Measurements from ENCODE around the gene TMPRSS6. TPM values are rescaled to one million over a fixed set of nuclear protein-coding genes. Genes with fewer than 3 reads are reported as not detected.

TMPRSS6 gene
- polyA plus RNA-seq, 1 experiment: not detected

DNA sequence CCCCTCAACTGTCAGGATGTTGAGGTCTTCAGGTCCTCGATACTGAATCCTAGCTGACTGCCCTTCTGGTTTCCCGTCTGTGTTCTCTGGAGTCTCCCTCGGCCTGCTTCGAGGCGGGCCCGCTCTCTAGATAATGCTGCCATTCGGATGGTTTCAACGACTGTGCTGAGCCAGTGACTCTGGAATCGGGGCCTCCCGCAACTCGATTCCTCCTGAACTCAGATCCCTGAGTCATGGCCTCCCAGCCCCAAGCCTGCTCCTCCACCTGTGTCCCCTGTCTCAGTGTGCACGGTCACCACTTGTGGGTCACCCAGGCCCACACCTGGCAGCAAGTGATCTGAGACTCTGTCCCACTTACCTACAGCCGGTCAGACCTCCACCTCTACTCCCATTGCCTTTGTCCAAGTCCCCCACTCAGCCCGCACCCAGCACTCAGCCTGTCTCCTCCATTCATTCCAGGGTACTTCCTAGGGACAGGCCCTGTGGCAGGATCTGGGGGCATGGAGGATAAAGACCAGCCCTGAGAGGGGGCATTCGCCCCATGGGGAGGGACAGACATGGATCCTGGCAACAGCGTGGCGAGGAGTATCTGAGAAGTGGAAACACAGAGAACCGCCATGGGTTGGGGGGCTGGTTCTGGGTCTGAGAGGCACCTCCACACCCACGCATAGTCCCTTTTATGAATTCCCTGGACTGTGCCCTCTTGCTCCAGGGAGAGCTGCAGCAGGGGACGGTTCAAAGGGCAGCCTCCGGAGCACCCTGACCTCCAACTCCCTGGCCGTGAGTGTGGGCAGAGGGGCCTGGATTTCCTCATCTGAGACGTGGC is 75.7 kb downstream of the TMPRSS6 start:
- H3K36me3 ChIP-seq (ENCODE audit: control insufficient read depth, insufficient read depth, low read length): peaks cover 8% of the 10 kb centered on the region
- no peak for DNase-seq (ENCODE audit: low read depth)
- peaks cover 7% of the 10 kb centered on the region for H3K27me3 ChIP-seq (ENCODE audit: control insufficient read depth, insufficient read depth, low read length)
- no peak overlapping the region for H3K4me3 ChIP-seq (ENCODE audit: low read depth, low read length)
- ChIA-PET POLR2A (no interaction called here), CTCF (interaction anchor here (1.2 to 2.4 kb wide), 3 partner anchors 12 to 178 kb away, joined by 3 to 13 read pairs (median 12); no protein-coding TSS in a partner anchor)
- TF ChIP-seq, protein P1, sequence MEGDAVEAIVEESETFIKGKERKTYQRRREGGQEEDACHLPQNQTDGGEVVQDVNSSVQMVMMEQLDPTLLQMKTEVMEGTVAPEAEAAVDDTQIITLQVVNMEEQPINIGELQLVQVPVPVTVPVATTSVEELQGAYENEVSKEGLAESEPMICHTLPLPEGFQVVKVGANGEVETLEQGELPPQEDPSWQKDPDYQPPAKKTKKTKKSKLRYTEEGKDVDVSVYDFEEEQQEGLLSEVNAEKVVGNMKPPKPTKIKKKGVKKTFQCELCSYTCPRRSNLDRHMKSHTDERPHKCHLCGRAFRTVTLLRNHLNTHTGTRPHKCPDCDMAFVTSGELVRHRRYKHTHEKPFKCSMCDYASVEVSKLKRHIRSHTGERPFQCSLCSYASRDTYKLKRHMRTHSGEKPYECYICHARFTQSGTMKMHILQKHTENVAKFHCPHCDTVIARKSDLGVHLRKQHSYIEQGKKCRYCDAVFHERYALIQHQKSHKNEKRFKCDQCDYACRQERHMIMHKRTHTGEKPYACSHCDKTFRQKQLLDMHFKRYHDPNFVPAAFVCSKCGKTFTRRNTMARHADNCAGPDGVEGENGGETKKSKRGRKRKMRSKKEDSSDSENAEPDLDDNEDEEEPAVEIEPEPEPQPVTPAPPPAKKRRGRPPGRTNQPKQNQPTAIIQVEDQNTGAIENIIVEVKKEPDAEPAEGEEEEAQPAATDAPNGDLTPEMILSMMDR (IDR thresholded peaks at IDR 0.05; ENCODE audit: insufficient read depth, low read depth, low read length): no peak

DNA sequence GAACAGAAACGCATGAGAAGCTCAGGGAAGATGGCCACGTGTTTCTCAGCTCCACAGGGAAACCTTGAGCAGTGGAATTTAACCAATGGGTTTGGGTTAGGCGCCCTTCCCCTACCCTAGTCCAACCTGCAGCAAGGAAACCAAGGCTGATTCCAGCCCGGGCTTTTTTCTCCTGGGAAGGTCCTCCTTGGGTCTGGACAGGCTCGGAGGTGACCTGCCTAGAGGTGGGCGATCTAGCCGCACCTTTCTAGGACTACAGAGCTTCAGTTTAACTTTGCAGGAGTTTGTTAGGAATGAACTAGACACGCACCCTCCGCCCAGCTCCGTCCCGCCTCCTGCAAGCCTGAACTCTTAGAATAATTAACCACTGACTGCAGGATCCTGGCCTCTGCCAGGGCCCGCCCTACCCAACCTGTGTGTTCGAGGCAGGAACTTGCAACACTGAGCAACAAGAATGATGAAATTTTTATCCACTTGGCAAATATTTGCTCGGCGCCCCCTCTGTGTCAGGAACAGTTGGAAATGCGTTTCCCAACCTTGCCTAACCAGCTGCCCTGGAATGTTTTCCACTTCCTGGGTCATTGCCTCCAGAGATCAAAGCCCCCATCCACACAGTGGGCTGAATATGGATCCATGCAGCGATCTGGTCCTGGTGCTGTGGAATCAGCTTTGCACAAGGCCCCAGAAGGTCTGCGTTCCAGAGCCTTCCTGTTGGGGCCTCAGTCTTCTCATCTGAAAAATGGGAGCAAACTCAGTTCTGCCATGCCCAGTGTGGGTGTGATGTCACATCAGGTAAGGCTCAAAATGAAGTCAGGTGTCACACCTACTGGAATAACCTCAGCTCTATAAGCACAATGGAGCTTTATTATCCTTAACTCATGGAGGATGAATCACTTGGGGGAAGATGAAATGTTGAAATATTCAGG is 76.7 kb downstream of the TMPRSS6 start:
- no peak for DNase-seq (ENCODE audit: low read depth)
- Histone ChIP-seq H3K4me3 (ENCODE audit: low read depth, low read length) (no peak overlapping the region), H3K27me3 (ENCODE audit: control insufficient read depth, insufficient read depth, low read length) (peaks cover 6% of the 10 kb centered on the region), H3K36me3 (ENCODE audit: control insufficient read depth, insufficient read depth, low read length) (peaks cover 8% of the 10 kb centered on the region)
- TF ChIP-seq, protein P1 (IDR thresholded peaks at IDR 0.05; ENCODE audit: insufficient read depth, low read depth, low read length): no peak
- ChIA-PET POLR2A (no interaction called here), CTCF (interaction anchor here (0.5 to 2.4 kb wide), 6 partner anchors 9 to 177 kb away, joined by 3 to 13 read pairs (median 7); no protein-coding TSS in a partner anchor)

DNA sequence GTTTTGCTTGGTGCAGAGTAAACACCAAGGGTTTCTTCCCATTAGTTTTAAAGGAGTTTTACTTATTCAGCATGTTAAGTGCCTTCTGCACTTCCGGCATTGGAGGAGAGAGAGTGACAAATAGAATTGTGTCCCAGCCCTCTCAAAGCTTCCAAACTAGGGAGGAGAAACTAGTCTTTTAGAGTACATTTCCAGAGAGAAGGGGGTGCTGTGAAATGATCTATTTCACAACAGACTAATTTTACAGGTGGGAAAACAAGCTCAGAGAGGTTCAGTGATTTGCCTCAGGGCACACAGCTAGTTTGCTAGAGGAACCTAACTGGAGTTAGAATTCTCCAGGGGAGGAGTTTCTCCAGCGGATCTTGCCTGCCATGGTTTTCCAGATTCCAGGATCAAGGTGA is 77.4 kb downstream of the TMPRSS6 start:
- Histone ChIP-seq H3K27me3 (ENCODE audit: control insufficient read depth, insufficient read depth, low read length) (peaks cover 1% of the 10 kb centered on the region), H3K4me3 (ENCODE audit: low read depth, low read length) (no peak overlapping the region), H3K36me3 (ENCODE audit: control insufficient read depth, insufficient read depth, low read length) (peaks cover 13% of the 10 kb centered on the region)
- CTCF ChIA-PET: interaction anchor here (0.5 to 2.4 kb wide), 5 partner anchors 8 to 69 kb away, joined by 3 to 13 read pairs (median 11); no protein-coding TSS in a partner anchor
- POLR2A ChIA-PET: no interaction called here
- TF ChIP-seq, protein P1 (IDR thresholded peaks at IDR 0.05; ENCODE audit: insufficient read depth, low read depth, low read length): no peak
- DNase-seq (ENCODE audit: low read depth): no peak

DNA sequence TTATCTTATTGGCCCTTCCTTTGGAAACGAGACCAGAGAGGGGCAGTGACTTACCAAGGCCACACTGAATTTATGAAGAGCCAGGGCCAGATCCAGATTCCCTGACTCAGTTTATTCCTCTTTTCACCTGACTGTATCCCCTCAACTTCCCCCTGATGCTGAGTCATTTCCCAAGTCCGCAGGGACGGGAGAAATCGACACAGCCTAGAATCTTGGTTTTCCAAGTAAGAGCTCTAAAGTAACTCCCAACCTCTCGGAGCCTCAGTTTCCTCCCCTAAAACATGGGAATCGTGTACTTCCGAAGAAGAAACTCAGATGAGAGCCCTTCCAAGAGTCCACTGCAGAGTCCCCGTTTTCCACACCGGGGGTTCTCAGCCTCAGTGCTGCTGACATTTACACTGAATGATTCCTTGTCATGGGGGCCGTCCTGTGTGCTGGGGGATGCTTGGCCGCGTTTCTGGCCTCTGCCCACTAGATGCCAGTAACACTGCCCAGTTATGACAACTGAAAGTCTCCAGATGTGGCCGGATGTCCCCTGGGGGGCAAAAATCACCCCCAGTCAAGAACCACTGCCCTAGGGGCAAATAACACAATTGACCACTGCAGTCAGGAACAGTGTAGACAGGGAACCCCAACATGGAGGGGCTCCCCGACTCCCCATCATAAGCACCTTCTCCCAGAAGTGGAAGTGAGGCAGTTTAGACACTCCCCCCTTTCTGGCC is 78.8 kb downstream of the TMPRSS6 start:
- TF ChIP-seq, protein P1 (IDR thresholded peaks at IDR 0.05; ENCODE audit: insufficient read depth, low read depth, low read length): no peak
- H3K27me3 ChIP-seq (ENCODE audit: control insufficient read depth, insufficient read depth, low read length): no peaks in the 10 kb centered on the region
- no peak overlapping the region for H3K4me3 ChIP-seq (ENCODE audit: low read depth, low read length)
- ChIA-PET POLR2A (no interaction called here), CTCF (interaction anchor here (1.3 to 1.6 kb wide), 3 partner anchors 9 to 14 kb away, joined by 3 to 6 read pairs (median 4); no protein-coding TSS in a partner anchor)
- DNase-seq (ENCODE audit: low read depth): no peak
- H3K36me3 ChIP-seq (ENCODE audit: control insufficient read depth, insufficient read depth, low read length): peaks cover 15% of the 10 kb centered on the region

Data from BJ (cell line).